ENCODE results near the gene PRR29. TPM values are rescaled to one million over a fixed set of nuclear protein-coding genes. Genes with fewer than 3 reads are reported as not detected.

The PRR29 gene
- total and polyA plus RNA-seq, 2 donors (not counting 1 experiment from before 2014, with no cell fraction given), result 0.03 TPM; not detected in 1

DNA sequence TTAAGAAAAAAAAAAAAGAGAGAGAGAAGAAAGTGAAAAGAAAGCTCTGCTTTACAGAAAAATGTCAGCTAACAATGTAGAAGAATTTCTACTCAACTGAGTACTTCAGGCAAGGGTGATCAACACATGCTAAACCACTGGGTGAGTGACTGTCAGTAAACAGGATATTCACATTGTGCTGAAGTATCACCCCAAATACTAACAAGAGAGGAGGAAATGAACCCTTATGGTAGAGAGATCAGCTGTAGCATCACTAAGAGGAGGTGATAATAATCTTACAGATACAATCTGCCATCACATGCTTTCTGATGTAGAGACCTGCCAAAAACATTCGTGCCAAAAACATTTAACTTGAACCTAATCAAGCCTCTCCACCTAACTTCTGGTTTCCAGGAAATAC, 53.0 kb downstream of the PRR29 start:
- Histone ChIP-seq H3K36me3 (replicated peaks in 1 of 2; ENCODE audit: control extremely low read depth in 1 of 2, control insufficient read depth in 1 of 2, extremely low read depth in 1 of 2, insufficient read depth in 2 of 2, low read length in 1 of 2) (peaks cover 0 to 16% of the 10 kb centered on the region in 2 experiments), H3K4me3 (ENCODE audit: control extremely low read depth in 1 of 5, extremely low read depth in 1 of 5, insufficient read depth in 1 of 5, low read depth in 2 of 5, low read length in 4 of 5) (no peak overlapping the region), H3K4me1 (ENCODE audit: control insufficient read depth in 2 of 2, insufficient read depth in 2 of 2, low read length in 2 of 2) (peaks cover 5 to 13% of the 10 kb centered on the region in 2 donors), H3K79me2 (ENCODE audit: control insufficient read depth, insufficient read depth, low read length) (no peaks in the 10 kb centered on the region), H3K9ac (ENCODE audit: low read length) (no peak overlapping the region), H3K27ac (ENCODE audit: low read length in 2 of 2) (no peak overlapping the region), H2AFZ (ENCODE audit: insufficient read depth, low read depth, low read length, poor library complexity, severe bottlenecking) (no peak overlapping the region), H3K27me3 (replicated peaks in 1 of 4; ENCODE audit: control extremely low read depth in 1 of 4, control insufficient read depth in 3 of 4, insufficient read depth in 4 of 4, low read length in 3 of 4) (no peaks in the 10 kb centered on the region), H3K4me2 (replicated peaks; ENCODE audit: low read depth, low read length, poor library complexity, severe bottlenecking) (no peak overlapping the region), H3K9me3 (ENCODE audit: control extremely low read depth in 1 of 3, control insufficient read depth in 2 of 3, insufficient read depth in 1 of 3, low read length in 2 of 3) (no peaks in the 10 kb centered on the region), H4K20me1 (ENCODE audit: control insufficient read depth, insufficient read depth, low read length, poor library complexity, severe bottlenecking) (no peaks in the 10 kb centered on the region)
- Mint-ChIP-seq H3K27me3 (no peaks in the 10 kb centered on the region), H3K9me3 (ENCODE audit: insufficient read depth) (no peaks in the 10 kb centered on the region), H3K4me3 (no peak overlapping the region), H3K27ac (no peak overlapping the region), H3K4me1 (peaks cover 10% of the 10 kb centered on the region)
- DNase-seq (no peak), ATAC-seq (ENCODE audit: low read depth) (no peak)
- POLR2A ChIA-PET, result no interaction called here
- TF ChIP-seq, protein P1, sequence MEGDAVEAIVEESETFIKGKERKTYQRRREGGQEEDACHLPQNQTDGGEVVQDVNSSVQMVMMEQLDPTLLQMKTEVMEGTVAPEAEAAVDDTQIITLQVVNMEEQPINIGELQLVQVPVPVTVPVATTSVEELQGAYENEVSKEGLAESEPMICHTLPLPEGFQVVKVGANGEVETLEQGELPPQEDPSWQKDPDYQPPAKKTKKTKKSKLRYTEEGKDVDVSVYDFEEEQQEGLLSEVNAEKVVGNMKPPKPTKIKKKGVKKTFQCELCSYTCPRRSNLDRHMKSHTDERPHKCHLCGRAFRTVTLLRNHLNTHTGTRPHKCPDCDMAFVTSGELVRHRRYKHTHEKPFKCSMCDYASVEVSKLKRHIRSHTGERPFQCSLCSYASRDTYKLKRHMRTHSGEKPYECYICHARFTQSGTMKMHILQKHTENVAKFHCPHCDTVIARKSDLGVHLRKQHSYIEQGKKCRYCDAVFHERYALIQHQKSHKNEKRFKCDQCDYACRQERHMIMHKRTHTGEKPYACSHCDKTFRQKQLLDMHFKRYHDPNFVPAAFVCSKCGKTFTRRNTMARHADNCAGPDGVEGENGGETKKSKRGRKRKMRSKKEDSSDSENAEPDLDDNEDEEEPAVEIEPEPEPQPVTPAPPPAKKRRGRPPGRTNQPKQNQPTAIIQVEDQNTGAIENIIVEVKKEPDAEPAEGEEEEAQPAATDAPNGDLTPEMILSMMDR (IDR thresholded peaks at IDR 0.05), result no peak
- TF ChIP-seq EZH2 (IDR thresholded peaks at IDR 0.05; ENCODE audit: borderline replicate concordance, insufficient read depth, low read depth, low read length, poor library complexity, severe bottlenecking), result no peak
- intact Hi-C loops (cut with micrococcal nuclease), result no loop called here
- WGBS (ENCODE audit: insufficient coverage), result 78% methylated on average over 1 of the region's 1 CpG
- CTCF ChIA-PET, result interaction anchor here (1.4 to 2.7 kb wide), 2 partner anchors 22 to 82 kb away, joined by 6 to 10 read pairs; no protein-coding TSS in a partner anchor

- H3K4me3 ChIP-seq (ENCODE audit: control extremely low read depth in 1 of 5, extremely low read depth in 1 of 5, insufficient read depth in 1 of 5, low read depth in 2 of 5, low read length in 4 of 5), result no peak overlapping the region
- no peaks in the 10 kb centered on the region for H3K79me2 ChIP-seq (ENCODE audit: control insufficient read depth, insufficient read depth, low read length)
- H3K27ac Mint-ChIP-seq, result no peak overlapping the region
- 100% methylated on average over 6 of the region's 10 CpGs for WGBS (ENCODE audit: insufficient coverage)
- no peak overlapping the region for H3K27ac ChIP-seq (ENCODE audit: low read length in 2 of 2)
- peaks cover 12 to 22% of the 10 kb centered on the region in 2 donors for H3K4me1 ChIP-seq (ENCODE audit: control insufficient read depth in 2 of 2, insufficient read depth in 2 of 2, low read length in 2 of 2)
- TF ChIP-seq, protein P1 (IDR thresholded peaks at IDR 0.05), result no peak
- TF ChIP-seq EZH2 (IDR thresholded peaks at IDR 0.05; ENCODE audit: borderline replicate concordance, insufficient read depth, low read depth, low read length, poor library complexity, severe bottlenecking), result no peak
- H3K9ac ChIP-seq (ENCODE audit: low read length), result no peak overlapping the region
- POLR2A ChIA-PET, result no interaction called here
- no peak overlapping the region for H3K4me2 ChIP-seq (replicated peaks; ENCODE audit: low read depth, low read length, poor library complexity, severe bottlenecking)
- no peaks in the 10 kb centered on the region for H3K27me3 ChIP-seq (replicated peaks in 1 of 4; ENCODE audit: control extremely low read depth in 1 of 4, control insufficient read depth in 3 of 4, insufficient read depth in 4 of 4, low read length in 3 of 4)
- H3K36me3 ChIP-seq (replicated peaks in 1 of 2; ENCODE audit: control extremely low read depth in 1 of 2, control insufficient read depth in 1 of 2, extremely low read depth in 1 of 2, insufficient read depth in 2 of 2, low read length in 1 of 2), result peaks cover 0 to 12% of the 10 kb centered on the region in 2 experiments
- peaks cover 19% of the 10 kb centered on the region for H3K4me1 Mint-ChIP-seq
- no peak for ATAC-seq (ENCODE audit: low read depth)
- intact Hi-C loops (cut with micrococcal nuclease), result no loop called here
- H3K9me3 Mint-ChIP-seq (ENCODE audit: insufficient read depth), result no peaks in the 10 kb centered on the region
- no peak overlapping the region for H3K4me3 Mint-ChIP-seq
- no peaks in the 10 kb centered on the region for H3K27me3 Mint-ChIP-seq
- DNase-seq, result no peak
- H2AFZ ChIP-seq (ENCODE audit: insufficient read depth, low read depth, low read length, poor library complexity, severe bottlenecking), result no peak overlapping the region
- H3K9me3 ChIP-seq (ENCODE audit: control extremely low read depth in 1 of 3, control insufficient read depth in 2 of 3, insufficient read depth in 1 of 3, low read length in 2 of 3), result no peaks in the 10 kb centered on the region
- no peaks in the 10 kb centered on the region for H4K20me1 ChIP-seq (ENCODE audit: control insufficient read depth, insufficient read depth, low read length, poor library complexity, severe bottlenecking)
- CTCF ChIA-PET, result interaction anchor here (0.6 to 1.9 kb wide), 3 partner anchors 25 to 80 kb away, joined by 3 to 11 read pairs (median 5); no protein-coding TSS in a partner anchor
These were observed 55.0 kb downstream of the PRR29 start for GRCh38 chr17:64053101-64053500.

Other genes with a start within 250 kb of the PRR29 start
- 36.2 and 39.7 TPM in 2 replicates for gene CCDC47, start 224.8 kb upstream of the PRR29 start, total RNA-seq
- gene CCDC47, start 224.8 kb upstream of the PRR29 start, polyA plus RNA-seq, result 7.4 and 12.9 TPM in 2 replicates
- 170 and 181 TPM in 2 replicates for gene DDX42, start 224.2 kb upstream of the PRR29 start, total RNA-seq
- 61.6 and 118 TPM in 2 replicates for gene DDX42, start 224.2 kb upstream of the PRR29 start, polyA plus RNA-seq
- 84.7 and 87.1 TPM in 2 replicates for gene PSMC5, start 170.9 kb upstream of the PRR29 start, total RNA-seq
- 104 and 113 TPM in 2 replicates for gene PSMC5, start 170.9 kb upstream of the PRR29 start, polyA plus RNA-seq
- 75.9 and 78.2 TPM in 2 replicates for gene FTSJ3, start 170.7 kb upstream of the PRR29 start, total RNA-seq
- 26.5 and 35.1 TPM in 2 replicates for gene FTSJ3, start 170.7 kb upstream of the PRR29 start, polyA plus RNA-seq
- 124 and 125 TPM in 2 replicates for gene SMARCD2, start 155.7 kb upstream of the PRR29 start, total RNA-seq
- gene SMARCD2, start 155.7 kb upstream of the PRR29 start, polyA plus RNA-seq, result 56.9 and 60.6 TPM in 2 replicates
- not detected in 2 replicates for gene CSH2, start 124.7 kb upstream of the PRR29 start, total RNA-seq
- not detected in 2 replicates for gene CSH2, start 124.7 kb upstream of the PRR29 start, polyA plus RNA-seq
- not detected in 2 replicates for gene GH2, start 116.4 kb upstream of the PRR29 start, total RNA-seq
- not detected in 2 replicates for gene GH2, start 116.4 kb upstream of the PRR29 start, polyA plus RNA-seq
- not detected in 2 replicates for gene CSH1, start 101.8 kb upstream of the PRR29 start, total RNA-seq
- not detected in 2 replicates for gene CSH1, start 101.8 kb upstream of the PRR29 start, polyA plus RNA-seq
- gene CSHL1, start 87.1 kb upstream of the PRR29 start, total RNA-seq, result not detected in 2 replicates
- not detected in 2 replicates for gene CSHL1, start 87.1 kb upstream of the PRR29 start, polyA plus RNA-seq
- gene GH1, start 79.5 kb upstream of the PRR29 start, total RNA-seq, result 1.7 and 2.7 TPM in 2 replicates
- 2.3 and 3.5 TPM in 2 replicates for gene GH1, start 79.5 kb upstream of the PRR29 start, polyA plus RNA-seq
- 891 and 915 TPM in 2 replicates for gene CD79B, start 66.0 kb upstream of the PRR29 start, total RNA-seq
- gene CD79B, start 66.0 kb upstream of the PRR29 start, polyA plus RNA-seq, result 675 and 1,100 TPM in 2 replicates
- gene SCN4A, start 25.4 kb upstream of the PRR29 start, total RNA-seq, result 1.1 TPM in 2 replicates
- gene SCN4A, start 25.4 kb upstream of the PRR29 start, polyA plus RNA-seq, result 1.4 and 2.2 TPM in 2 replicates
- 48.7 and 55.7 TPM in 2 replicates for gene ICAM2, start 22.3 kb downstream of the PRR29 start, total RNA-seq
- gene ICAM2, start 22.3 kb downstream of the PRR29 start, polyA plus RNA-seq, result 109 and 149 TPM in 2 replicates
- gene ERN1, start 131.8 kb downstream of the PRR29 start, total RNA-seq, result 19.4 and 24.7 TPM in 2 replicates
- gene ERN1, start 131.8 kb downstream of the PRR29 start, polyA plus RNA-seq, result 7.0 and 8.8 TPM in 2 replicates